Fibroblast of gingiva (primary cell): ENCODE data around the gene GPR107.

Experiments
- DNase-seq: peaks from one replicate; pipeline ENCODE4 v3.0.0-alpha.2; 2011; ENCODE audit warnings: low read depth

Gene GPR107

GRCh38 chr9:130183133-130183762, 129.5 kb downstream of the GPR107 start:
- peak; percentile 83 for DNase-seq

DNA sequence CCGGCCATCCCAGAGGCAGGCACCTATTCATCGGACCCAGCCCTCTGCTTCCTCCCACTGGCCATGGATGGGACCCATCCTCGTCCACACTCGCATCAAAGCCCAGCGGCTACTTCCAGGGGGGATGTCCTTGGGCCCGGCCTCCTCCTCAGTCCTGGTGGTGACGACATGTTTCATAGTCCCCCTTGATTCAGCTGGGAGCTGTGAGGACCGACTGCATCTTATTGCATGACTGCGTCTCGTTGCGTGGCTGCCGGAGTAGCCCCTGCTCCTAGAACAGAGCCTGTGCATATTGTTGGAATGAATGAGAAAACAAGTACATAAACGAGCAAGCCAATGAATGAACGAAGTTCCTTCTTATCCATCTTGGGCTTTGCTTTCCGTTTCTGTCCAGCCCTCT, 131.3 kb downstream of the GPR107 start:
- no peak for DNase-seq

GRCh38 chr9:130185490-130186031, 131.9 kb downstream of the GPR107 start:
- peak; percentile 26 for DNase-seq

DNA sequence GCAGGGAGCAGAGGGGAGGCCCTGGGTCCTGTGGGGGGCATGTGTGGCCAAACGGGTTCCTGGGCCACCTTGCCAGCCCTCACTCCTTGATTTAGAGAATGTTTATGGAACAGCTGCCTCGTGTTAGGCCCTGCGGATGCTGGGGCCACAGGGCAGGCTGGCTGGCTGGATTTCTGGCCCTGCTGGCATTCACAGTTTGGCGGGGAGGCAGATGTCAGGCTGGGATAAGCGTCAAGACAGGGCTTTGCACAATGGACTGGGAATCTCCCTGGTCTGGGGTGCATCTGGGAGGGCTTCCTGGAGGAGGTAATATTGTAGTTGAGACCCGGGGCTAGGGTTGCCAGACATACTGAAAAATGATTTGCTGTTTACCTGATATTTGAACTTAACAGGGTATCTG, 132.3 kb downstream of the GPR107 start:
- DNase-seq: peak; percentile 68

DNA sequence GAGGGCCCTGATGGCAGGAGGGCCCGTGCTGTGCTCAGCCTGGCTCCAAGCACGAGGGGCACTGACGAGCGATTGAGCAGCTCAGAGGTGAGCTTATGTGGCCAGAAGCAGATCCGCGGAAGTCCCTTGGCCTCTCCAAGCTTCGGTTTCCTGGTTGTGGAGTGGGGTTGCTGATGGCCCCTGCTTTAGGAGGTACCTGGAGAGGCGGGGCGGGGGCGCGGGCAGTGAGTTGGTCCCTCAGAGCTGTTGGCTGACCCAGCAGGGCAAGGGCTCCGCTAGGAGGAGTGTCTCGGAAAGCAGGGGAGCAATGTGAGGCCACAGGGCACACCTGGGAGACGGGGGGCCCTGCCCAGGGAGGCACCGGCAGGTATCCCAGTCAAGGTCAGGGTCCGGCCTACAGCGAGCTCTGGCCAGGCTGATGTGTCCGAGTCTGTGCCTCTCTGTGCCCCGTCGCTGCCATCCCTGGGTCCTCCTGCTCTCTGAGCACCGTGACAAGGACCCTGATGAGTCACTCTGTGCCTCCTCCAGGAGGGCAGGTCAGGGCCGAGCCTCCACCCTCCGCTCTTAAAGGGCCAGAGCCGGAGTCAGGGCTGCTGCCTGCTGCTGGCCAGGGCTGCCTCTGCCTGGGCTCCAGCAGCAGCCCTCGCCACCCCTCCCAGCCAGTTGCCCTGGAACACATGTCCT, 133.3 kb downstream of the GPR107 start:
- DNase-seq: peak; percentile 70

GRCh38 chr9:130187523-130187846, 133.8 kb downstream of the GPR107 start:
- no peak for DNase-seq

DNA sequence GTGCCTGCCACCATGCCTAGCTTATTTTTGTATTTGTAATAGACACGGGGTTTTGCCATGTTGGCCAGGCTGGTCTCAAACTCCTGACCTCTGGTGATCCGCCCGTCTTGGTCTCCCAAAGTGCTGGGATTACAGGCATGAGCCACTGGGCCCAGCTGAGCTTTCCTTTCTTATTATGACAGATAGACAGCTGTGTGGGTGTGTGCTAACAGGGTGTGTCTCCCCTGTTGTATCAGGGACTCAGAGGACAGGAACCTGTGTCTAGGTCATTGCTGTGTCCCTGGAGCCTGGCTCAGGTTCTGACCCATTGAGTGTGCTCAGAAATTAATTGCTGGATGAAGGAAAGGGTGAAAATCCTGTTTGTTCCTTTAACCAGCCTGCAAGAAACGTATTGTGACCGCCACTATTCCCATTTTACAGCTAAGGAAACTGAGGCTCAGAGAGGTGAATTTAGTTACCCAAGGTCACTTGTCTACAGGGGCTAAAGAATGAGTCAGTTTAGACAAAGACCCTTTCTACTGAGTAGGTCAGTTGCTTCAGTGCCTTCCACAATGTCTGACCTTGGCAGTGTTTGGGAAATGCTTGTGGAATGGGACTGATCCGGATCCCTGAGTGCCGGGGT, 135.3 kb downstream of the GPR107 start:
- DNase-seq: no peak
